Measurements from ENCODE around the gene SERINC5.

The SERINC5 gene

GRCh38 chr5:80076131-80077050, 179.5 kb downstream of the SERINC5 start:
- no peak overlapping the region for H3K4me3 ChIP-seq (ENCODE audit: low read length)
- no peak for DNase-seq (ENCODE audit: low read depth)
- TF ChIP-seq, protein P1, sequence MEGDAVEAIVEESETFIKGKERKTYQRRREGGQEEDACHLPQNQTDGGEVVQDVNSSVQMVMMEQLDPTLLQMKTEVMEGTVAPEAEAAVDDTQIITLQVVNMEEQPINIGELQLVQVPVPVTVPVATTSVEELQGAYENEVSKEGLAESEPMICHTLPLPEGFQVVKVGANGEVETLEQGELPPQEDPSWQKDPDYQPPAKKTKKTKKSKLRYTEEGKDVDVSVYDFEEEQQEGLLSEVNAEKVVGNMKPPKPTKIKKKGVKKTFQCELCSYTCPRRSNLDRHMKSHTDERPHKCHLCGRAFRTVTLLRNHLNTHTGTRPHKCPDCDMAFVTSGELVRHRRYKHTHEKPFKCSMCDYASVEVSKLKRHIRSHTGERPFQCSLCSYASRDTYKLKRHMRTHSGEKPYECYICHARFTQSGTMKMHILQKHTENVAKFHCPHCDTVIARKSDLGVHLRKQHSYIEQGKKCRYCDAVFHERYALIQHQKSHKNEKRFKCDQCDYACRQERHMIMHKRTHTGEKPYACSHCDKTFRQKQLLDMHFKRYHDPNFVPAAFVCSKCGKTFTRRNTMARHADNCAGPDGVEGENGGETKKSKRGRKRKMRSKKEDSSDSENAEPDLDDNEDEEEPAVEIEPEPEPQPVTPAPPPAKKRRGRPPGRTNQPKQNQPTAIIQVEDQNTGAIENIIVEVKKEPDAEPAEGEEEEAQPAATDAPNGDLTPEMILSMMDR (conservative IDR thresholded peaks at IDR 0.05; ENCODE audit: low read length) = no peak

DNA sequence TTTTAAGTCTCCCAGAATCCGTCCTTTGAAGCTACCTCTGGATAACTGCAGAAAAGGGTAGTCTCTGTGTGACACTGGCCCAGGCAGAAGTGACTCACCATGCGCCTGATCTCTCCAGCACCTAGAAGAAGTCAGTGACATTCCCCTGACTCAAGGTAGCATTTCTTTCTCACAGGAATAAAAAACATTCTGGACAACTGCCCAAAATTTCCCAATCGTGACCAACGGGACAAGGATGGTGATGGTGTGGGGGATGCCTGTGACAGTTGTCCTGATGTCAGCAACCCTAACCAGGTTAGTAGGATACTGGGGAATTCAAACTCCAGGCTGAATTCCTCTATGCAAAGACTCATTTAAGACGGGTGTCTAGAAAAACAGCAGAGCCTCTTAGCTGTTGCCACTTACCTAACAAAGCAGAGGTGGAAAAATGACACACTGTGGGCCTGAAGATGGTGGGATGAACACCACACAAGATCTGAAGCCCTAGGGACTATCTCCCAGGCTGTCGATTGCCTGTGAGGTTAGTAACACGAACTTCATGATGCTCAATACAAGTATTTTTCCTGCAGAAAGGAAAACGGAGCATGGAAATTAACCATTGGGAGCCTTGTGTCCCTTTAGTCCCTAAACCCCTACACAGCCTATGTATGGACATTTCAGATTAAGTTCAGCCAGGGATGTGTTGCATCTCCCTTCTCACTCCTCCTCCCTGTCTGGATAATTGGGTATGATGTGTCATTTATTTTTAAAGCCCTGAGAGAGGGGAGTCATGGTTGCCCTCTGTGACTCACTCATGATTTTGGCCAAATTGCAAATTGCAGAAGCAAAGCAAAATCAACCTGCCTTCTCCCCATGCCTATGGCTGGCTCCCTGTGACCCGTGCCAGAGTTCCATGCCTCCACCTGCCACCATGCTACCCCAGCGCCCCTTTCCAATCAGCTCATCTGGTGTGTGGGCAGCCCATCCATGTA, 183.5 kb downstream of the SERINC5 start:
- no peak overlapping the region for H3K4me3 ChIP-seq (ENCODE audit: low read length)
- TF ChIP-seq, protein P1 (conservative IDR thresholded peaks at IDR 0.05; ENCODE audit: low read length) = no peak
- no peak for DNase-seq (ENCODE audit: low read depth)

GRCh38 chr5:80071510-80072021, 184.3 kb downstream of the SERINC5 start:
- DNase-seq (ENCODE audit: low read depth) = no peak
- no peak overlapping the region for H3K4me3 ChIP-seq (ENCODE audit: low read length)

DNA sequence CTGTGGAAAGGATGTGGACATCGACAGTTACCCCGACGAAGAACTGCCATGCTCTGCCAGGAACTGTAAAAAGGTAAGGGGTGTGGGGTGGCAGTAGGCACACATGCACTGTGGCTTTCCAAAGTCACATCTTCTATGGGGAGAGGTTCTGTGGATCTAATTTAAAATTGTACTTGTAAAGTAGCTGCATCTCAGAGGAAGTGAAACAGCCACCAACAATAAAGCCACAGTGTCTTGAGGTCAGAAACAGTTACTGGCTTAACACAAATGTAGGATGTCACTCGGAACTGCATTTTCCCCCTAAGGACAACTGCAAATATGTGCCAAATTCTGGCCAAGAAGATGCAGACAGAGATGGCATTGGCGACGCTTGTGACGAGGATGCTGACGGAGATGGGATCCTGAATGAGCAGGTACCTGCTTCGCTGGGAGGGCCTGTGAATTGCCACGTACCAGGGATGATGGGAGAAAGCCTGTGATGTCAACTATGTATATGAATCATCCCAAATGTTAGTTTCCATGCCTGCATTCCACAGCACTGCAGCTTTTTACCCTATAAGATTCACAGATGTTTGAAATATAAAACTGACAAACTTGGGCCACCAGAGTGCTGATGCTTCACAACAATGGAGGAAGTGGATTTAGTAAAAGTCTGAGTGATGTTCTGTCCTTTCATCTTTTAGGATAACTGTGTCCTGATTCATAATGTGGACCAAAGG, 185.4 kb downstream of the SERINC5 start:
- peak; percentile 40 for DNase-seq (ENCODE audit: low read depth)
- H3K4me3 ChIP-seq (ENCODE audit: low read length) = no peak overlapping the region
- TF ChIP-seq, protein P1 (conservative IDR thresholded peaks at IDR 0.05; ENCODE audit: low read length) = no peak

More at GRCh38 chr5:80071510-80072021, 184.3 kb downstream of the SERINC5 start:
- TF ChIP-seq, protein P1 (conservative IDR thresholded peaks at IDR 0.05; ENCODE audit: low read length) = no peak

GRCh38 chr5:80069918-80070318, 185.9 kb downstream of the SERINC5 start:
- DNase-seq (ENCODE audit: low read depth) = peak; percentile 48
- TF ChIP-seq, protein P1 (conservative IDR thresholded peaks at IDR 0.05; ENCODE audit: low read length) = no peak
- no peak overlapping the region for H3K4me3 ChIP-seq (ENCODE audit: low read length)

- DNase-seq (ENCODE audit: low read depth) = peak; percentile 86
- TF ChIP-seq, protein P1 (conservative IDR thresholded peaks at IDR 0.05; ENCODE audit: low read length) = no peak
- H3K4me3 ChIP-seq (ENCODE audit: low read length) = no peak overlapping the region
Observed at GRCh38 chr5:80069251-80069800, 186.5 kb downstream of the SERINC5 start.
